HG03039 (cell line): ENCODE measurements around the gene YIPF1.
"Not testable (repeated sequence)": the region's sequence is repeated elsewhere in the genome, so short reads cannot be mapped to it uniquely, and the experiment has no call there.

Experiments used
- ATAC-seq: cut with Tn5 transposase; IDR thresholded peaks from one replicate; pipeline ENCODE4 v1.9.1; 2021; ENCODE audit warnings: mild to moderate bottlenecking, moderate library complexity; ENCODE audit not compliant: unreplicated experiment

Gene YIPF1

GRCh38 chr1:53847980-53848379, 41.6 kb downstream of the YIPF1 start:
- no peak for ATAC-seq

- no peak for ATAC-seq
Observed at GRCh38 chr1:53842347-53842746, 47.2 kb downstream of the YIPF1 start.

DNA sequence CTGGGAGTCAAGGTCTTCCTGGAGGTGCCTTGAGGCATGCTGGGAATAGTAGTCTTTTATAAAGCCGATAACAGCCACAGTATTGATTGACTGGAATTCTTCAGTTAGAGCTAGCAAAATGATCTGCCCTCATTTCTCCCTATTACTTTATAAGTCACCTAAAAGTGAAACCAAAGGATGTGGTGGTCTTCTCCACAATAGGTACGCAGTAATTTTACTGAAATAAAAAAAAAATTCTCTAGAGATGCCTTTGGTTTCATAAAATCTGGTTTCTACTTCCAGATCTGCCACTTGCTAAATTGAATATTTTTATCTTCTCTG, 51.0 kb downstream of the YIPF1 start:
- ATAC-seq: no peak

- ATAC-seq: peak; percentile 82
Observed at GRCh38 chr1:53837924-53838653, 51.5 kb downstream of the YIPF1 start, which contains the start of gene NDC1. Gene NDC1, minus strand, starts transcription at chr1:53838296. Its CDS starts 35 bp downstream, at chr1:53838261.

DNA sequence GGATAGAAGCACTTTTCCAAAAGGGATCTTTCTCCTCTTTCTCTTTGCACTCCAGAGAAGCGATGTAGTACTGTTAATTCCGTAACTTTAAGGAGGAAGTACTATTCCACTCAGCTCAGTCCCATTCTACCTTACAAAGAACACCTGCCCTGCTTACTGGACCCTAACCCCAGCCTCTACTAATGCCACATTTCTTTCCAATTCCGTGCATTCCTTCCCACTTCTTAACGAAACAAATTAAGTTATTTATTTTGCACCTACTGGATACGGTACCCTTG, 52.0 kb downstream of the YIPF1 start:
- ATAC-seq: no peak

GRCh38 chr1:53835491-53835890, 54.1 kb downstream of the YIPF1 start:
- no peak for ATAC-seq

GRCh38 chr1:53834776-53835175, 54.8 kb downstream of the YIPF1 start:
- no peak for ATAC-seq

- ATAC-seq: no peak
Observed at GRCh38 chr1:53833393-53833792, 56.2 kb downstream of the YIPF1 start.

- ATAC-seq: no peak
Observed at GRCh38 chr1:53826367-53826766, 63.2 kb downstream of the YIPF1 start.

GRCh38 chr1:53825306-53825705, 64.3 kb downstream of the YIPF1 start:
- ATAC-seq: no peak

DNA sequence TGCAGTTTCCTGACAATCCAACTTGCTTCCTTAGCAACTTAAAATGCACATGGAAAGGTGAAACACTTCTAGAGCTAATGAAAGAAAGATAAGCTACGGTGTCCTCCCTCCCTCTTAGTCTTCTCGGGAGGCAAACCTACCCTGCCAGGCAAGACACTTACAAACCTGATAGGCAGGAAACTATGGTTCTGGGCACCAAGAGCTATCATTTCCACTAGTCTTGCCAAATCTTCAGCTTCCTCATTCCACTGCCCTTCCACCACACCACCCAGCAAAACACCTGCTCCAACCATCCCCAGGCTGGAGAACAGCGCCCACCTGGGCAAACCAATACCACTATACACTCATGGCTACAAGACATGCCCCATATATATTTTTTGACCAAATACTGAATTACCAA, 66.7 kb downstream of the YIPF1 start:
- no peak for ATAC-seq

DNA sequence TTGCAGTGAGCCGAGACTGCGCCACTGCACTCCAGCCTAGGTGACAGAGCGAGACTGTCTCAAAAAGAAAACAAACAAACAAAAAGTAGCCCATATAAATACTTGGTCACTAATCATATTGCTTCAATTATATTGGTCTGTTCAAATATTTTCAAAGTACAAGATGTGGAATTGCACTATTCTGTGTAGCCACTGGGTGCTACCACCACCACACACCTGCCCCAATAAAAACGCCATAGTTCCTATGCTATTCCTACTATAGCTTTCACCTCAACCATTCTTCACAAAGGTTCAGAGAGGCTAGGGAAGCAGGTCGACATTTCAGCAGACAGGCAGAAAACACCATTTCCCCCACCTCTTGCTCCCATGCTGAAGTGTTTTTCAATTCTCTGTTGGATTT, 68.2 kb downstream of the YIPF1 start:
- ATAC-seq: no peak

DNA sequence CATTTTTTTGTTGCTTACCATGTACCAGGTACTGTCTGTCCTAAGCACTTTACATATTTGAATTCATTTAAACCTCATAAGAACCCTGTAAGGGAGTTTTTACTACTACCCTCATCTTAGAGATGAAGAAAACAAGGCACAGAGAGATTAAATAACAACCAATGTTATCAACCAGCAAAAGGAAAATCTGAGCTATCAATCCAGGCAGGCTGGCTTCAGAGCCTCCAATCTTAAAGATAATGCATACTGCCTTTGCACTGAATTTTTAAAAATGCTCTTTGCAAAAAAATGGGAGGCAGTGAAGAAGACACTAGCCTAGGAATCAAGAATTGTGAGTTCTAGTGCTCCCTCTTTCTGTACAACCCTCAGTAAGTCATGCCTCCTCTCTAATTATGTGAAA, 70.2 kb downstream of the YIPF1 start:
- no peak for ATAC-seq

- not testable (repeated sequence) for ATAC-seq
Observed at GRCh38 chr1:53816584-53816983, 73.0 kb downstream of the YIPF1 start.

- not testable (repeated sequence) for ATAC-seq
Observed at GRCh38 chr1:53815484-53815883, 74.1 kb downstream of the YIPF1 start.

DNA sequence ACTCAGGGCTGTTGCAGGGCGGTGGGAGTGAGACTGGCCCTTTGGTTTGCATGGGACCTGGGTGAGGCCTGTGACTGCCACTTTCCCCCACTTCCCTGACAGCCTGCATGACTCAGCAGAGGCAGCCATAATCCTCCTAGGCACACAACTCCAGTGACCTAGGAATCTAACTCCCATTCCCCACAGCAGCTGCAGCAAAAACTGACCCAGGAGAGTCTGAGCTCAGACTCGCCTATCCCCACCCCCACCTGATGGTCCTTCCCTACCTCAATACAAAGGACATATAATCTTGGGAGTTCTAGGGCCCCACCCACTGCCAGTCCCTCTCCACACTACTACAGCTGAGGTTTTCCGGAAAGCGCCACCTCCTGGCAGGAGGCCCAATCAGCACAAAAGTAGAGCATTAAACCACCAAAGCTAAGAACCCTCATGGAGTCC, 78.2 kb downstream of the YIPF1 start:
- no peak for ATAC-seq

GRCh38 chr1:53810497-53810896, 79.1 kb downstream of the YIPF1 start:
- ATAC-seq: no peak

GRCh38 chr1:53810007-53810406, 79.6 kb downstream of the YIPF1 start:
- no peak for ATAC-seq

- no peak for ATAC-seq
Observed at GRCh38 chr1:53807916-53808315, 81.7 kb downstream of the YIPF1 start.

DNA sequence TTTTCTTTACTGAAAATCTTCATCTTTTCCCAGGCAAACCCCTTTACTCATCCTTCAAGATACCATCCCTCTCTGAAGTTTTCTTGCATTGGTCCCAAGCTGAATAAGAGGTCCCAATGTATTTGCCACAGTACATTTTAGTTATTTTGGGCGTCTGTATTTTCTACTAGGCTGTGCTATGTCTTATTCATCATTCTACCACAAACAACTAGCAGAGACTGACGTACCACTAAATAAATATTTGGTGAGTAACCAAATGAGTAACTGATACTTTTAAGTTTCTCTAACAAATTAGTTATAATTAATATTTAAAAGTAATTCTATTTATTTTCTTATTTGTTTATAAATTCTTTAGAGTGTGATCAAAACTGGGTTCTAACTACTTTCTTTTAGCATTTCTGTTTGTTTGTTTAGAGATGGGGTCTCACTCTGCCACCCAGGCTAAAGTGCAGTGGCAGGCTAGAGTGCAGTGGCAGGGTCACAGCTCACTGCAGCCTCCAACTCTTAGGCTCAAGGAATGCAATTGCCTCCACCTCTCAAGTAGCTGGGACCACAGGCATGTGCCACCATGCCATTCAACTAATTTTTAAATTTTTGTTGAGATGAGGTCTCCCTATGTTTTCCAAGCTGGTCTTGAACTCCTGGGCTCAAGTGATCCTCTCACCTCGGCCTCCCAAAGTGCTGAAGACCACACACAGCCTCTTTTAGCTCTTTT, 84.6 kb downstream of the YIPF1 start:
- no peak for ATAC-seq

- no peak for ATAC-seq
Observed at GRCh38 chr1:53804181-53804580, 85.4 kb downstream of the YIPF1 start.
